ENCODE measurements around the gene ZNF101.
A peak's percentile ranks its signal among the peaks of the same experiment; 100 is the strongest.
"Not testable (repeated sequence)": the region's sequence is repeated elsewhere in the genome, so short reads cannot be mapped to it uniquely, and the experiment has no call there.

The ZNF101 gene

GRCh38 chr19:19661675-19662251 is 6.9 kb upstream of the ZNF101 start:
- no peak for DNase-seq

GRCh38 chr19:19662344-19662743 is 6.3 kb upstream of the ZNF101 start:
- no peak for DNase-seq

- no peak for DNase-seq
Measured at GRCh38 chr19:19662871-19663255, 5.8 kb upstream of the ZNF101 start.

GRCh38 chr19:19663256-19664120 is 5.2 kb upstream of the ZNF101 start, which contains the start of gene ATP13A1:
Gene ATP13A1, minus strand, starts transcription at chr19:19663676. Its CDS starts 10 bp downstream, at chr19:19663666.
- DNase-seq = peak; percentile 97

- DNase-seq = not testable (repeated sequence)
Measured at GRCh38 chr19:19665420-19665948, 3.2 kb upstream of the ZNF101 start.

GRCh38 chr19:19670070-19670551 is 1.5 kb downstream of the ZNF101 start:
- peak; percentile 26 for DNase-seq

- DNase-seq = no peak
Measured at GRCh38 chr19:19672816-19673215, 4.2 kb downstream of the ZNF101 start.

- no peak for DNase-seq
Measured at GRCh38 chr19:19674315-19674714, 5.7 kb downstream of the ZNF101 start.

- DNase-seq = no peak
Measured at GRCh38 chr19:19677579-19677978, 8.9 kb downstream of the ZNF101 start.

GRCh38 chr19:19679176-19680073 is 10.8 kb downstream of the ZNF101 start:
- DNase-seq = no peak

GRCh38 chr19:19686119-19686518 is 17.5 kb downstream of the ZNF101 start:
- DNase-seq = not testable (repeated sequence)

- DNase-seq = no peak
Measured at GRCh38 chr19:19686580-19686979, 17.9 kb downstream of the ZNF101 start.

- no peak for DNase-seq
Measured at GRCh38 chr19:19687090-19687489, 18.5 kb downstream of the ZNF101 start.

- not testable (repeated sequence) for DNase-seq
Measured at GRCh38 chr19:19689023-19689422, 20.4 kb downstream of the ZNF101 start.

GRCh38 chr19:19691683-19692082 is 23.0 kb downstream of the ZNF101 start:
- DNase-seq = no peak

GRCh38 chr19:19696386-19696785 is 27.7 kb downstream of the ZNF101 start:
- no peak for DNase-seq

- DNase-seq = no peak
Measured at GRCh38 chr19:19697589-19697988, 28.9 kb downstream of the ZNF101 start.

GRCh38 chr19:19700493-19700892 is 31.9 kb downstream of the ZNF101 start:
- DNase-seq = not testable (repeated sequence)

- no peak for DNase-seq
Measured at GRCh38 chr19:19704836-19705235, 36.2 kb downstream of the ZNF101 start.

- no peak for DNase-seq
Measured at GRCh38 chr19:19710506-19710905, 41.9 kb downstream of the ZNF101 start.

GRCh38 chr19:19711306-19711933 is 42.8 kb downstream of the ZNF101 start:
- DNase-seq = no peak

All from fibroblast of skin of back (primary cell).